ENCODE data around the gene PTPRG. TPM values are rescaled to one million over a fixed set of nuclear protein-coding genes. Genes with fewer than 3 reads are reported as not detected.

Gene PTPRG
- total RNA-seq, 1 experiment from 2014 or later, result 11.7 TPM

- H3K27ac ChIP-seq (ENCODE audit: low read depth, low read length, poor library complexity, severe bottlenecking), result no peak overlapping the region
- BruUV-seq (replicated peaks), result no TSS peak
- H3K36me3 ChIP-seq (ENCODE audit: insufficient read depth, low read length, poor library complexity, severe bottlenecking), result no peaks in the 10 kb centered on the region
- CTCF ChIA-PET, result no interaction called here
- peaks cover under 1% of the 10 kb centered on the region for H3K4me1 ChIP-seq (ENCODE audit: insufficient read depth, low read length, poor library complexity, severe bottlenecking)
- TF ChIP-seq, protein P1, sequence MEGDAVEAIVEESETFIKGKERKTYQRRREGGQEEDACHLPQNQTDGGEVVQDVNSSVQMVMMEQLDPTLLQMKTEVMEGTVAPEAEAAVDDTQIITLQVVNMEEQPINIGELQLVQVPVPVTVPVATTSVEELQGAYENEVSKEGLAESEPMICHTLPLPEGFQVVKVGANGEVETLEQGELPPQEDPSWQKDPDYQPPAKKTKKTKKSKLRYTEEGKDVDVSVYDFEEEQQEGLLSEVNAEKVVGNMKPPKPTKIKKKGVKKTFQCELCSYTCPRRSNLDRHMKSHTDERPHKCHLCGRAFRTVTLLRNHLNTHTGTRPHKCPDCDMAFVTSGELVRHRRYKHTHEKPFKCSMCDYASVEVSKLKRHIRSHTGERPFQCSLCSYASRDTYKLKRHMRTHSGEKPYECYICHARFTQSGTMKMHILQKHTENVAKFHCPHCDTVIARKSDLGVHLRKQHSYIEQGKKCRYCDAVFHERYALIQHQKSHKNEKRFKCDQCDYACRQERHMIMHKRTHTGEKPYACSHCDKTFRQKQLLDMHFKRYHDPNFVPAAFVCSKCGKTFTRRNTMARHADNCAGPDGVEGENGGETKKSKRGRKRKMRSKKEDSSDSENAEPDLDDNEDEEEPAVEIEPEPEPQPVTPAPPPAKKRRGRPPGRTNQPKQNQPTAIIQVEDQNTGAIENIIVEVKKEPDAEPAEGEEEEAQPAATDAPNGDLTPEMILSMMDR (conservative IDR thresholded peaks at IDR 0.05; ENCODE audit: low read depth, low read length), result no peak
- TF ChIP-seq EZH2 (IDR thresholded peaks at IDR 0.05; ENCODE audit: borderline replicate concordance, low read depth, low read length, poor library complexity, severe bottlenecking), result no peak
- intact Hi-C loops (cut with micrococcal nuclease; ENCODE audit: unreplicated experiment), result no loop called here
- H3K4me3 ChIP-seq (ENCODE audit: low read depth, low read length, poor library complexity, severe bottlenecking), result no peak overlapping the region
- H3K9me3 ChIP-seq (ENCODE audit: low read depth, low read length, poor library complexity, severe bottlenecking), result no peaks in the 10 kb centered on the region
- POLR2A ChIA-PET (ENCODE audit: low non-redundant PET), result no interaction called here
- H3K27me3 ChIP-seq (replicated peaks; ENCODE audit: insufficient read depth, low read depth, low read length, poor library complexity), result no peaks in the 10 kb centered on the region
- DNase-seq (ENCODE audit: low spot score), result no peak
Observed at GRCh38 chr3:61531528-61531927, 29.8 kb upstream of the PTPRG start.

- Histone ChIP-seq H3K36me3 (ENCODE audit: insufficient read depth, low read length, poor library complexity, severe bottlenecking) (no peaks in the 10 kb centered on the region), H3K9me3 (ENCODE audit: low read depth, low read length, poor library complexity, severe bottlenecking) (no peaks in the 10 kb centered on the region), H3K4me3 (ENCODE audit: low read depth, low read length, poor library complexity, severe bottlenecking) (no peak overlapping the region), H3K27ac (ENCODE audit: low read depth, low read length, poor library complexity, severe bottlenecking) (no peak overlapping the region), H3K4me1 (ENCODE audit: insufficient read depth, low read length, poor library complexity, severe bottlenecking) (peaks cover 12% of the 10 kb centered on the region), H3K27me3 (replicated peaks; ENCODE audit: insufficient read depth, low read depth, low read length, poor library complexity) (no peaks in the 10 kb centered on the region)
- ChIA-PET POLR2A (ENCODE audit: low non-redundant PET) (no interaction called here), CTCF (no interaction called here)
- DNase-seq (ENCODE audit: low spot score), result no peak
- BruUV-seq (replicated peaks), result no TSS peak
- intact Hi-C loops (cut with micrococcal nuclease; ENCODE audit: unreplicated experiment), result no loop called here
- no peak for TF ChIP-seq EZH2 (IDR thresholded peaks at IDR 0.05; ENCODE audit: borderline replicate concordance, low read depth, low read length, poor library complexity, severe bottlenecking)
- TF ChIP-seq, protein P1 (conservative IDR thresholded peaks at IDR 0.05; ENCODE audit: low read depth, low read length), result no peak
Observed at GRCh38 chr3:61532739-61533500, 28.5 kb upstream of the PTPRG start.

DNA sequence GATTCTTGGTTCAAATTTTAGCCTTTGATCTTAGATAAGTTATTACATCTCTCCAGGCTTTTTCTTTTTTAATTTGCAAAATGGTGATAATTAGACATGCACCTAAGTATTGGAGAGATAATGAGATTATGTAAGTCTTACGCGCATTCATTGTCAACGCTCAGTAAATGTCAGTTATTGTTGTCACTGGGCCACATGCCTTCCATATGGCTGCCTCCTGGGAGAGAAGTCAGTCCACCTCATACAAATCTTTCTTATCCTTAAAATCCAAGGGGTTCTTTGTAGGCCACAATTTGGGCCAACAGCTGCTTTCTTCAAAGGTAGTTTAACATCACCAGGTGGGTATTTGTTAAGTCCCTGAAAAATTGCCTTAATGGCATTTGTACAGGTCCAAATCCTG lies 25.5 kb upstream of the PTPRG start:
- POLR2A ChIA-PET (ENCODE audit: low non-redundant PET), result no interaction called here
- TF ChIP-seq, protein P1 (conservative IDR thresholded peaks at IDR 0.05; ENCODE audit: low read depth, low read length), result no peak
- no peak for TF ChIP-seq EZH2 (IDR thresholded peaks at IDR 0.05; ENCODE audit: borderline replicate concordance, low read depth, low read length, poor library complexity, severe bottlenecking)
- intact Hi-C loops (cut with micrococcal nuclease; ENCODE audit: unreplicated experiment), result no loop called here
- H3K4me1 ChIP-seq (ENCODE audit: insufficient read depth, low read length, poor library complexity, severe bottlenecking), result peaks cover 14% of the 10 kb centered on the region
- H3K9me3 ChIP-seq (ENCODE audit: low read depth, low read length, poor library complexity, severe bottlenecking), result no peaks in the 10 kb centered on the region
- no peaks in the 10 kb centered on the region for H3K36me3 ChIP-seq (ENCODE audit: insufficient read depth, low read length, poor library complexity, severe bottlenecking)
- no peak overlapping the region for H3K4me3 ChIP-seq (ENCODE audit: low read depth, low read length, poor library complexity, severe bottlenecking)
- no peak for DNase-seq (ENCODE audit: low spot score)
- CTCF ChIA-PET, result no interaction called here
- H3K27me3 ChIP-seq (replicated peaks; ENCODE audit: insufficient read depth, low read depth, low read length, poor library complexity), result no peaks in the 10 kb centered on the region
- BruUV-seq (replicated peaks), result no TSS peak
- no peak overlapping the region for H3K27ac ChIP-seq (ENCODE audit: low read depth, low read length, poor library complexity, severe bottlenecking)
